Psoas muscle (tissue), 8 donors: ENCODE measurements around the gene GFRA1. TPM values are rescaled to one million over a fixed set of nuclear protein-coding genes. Genes with fewer than 3 reads are reported as not detected.

Source experiments
- ATAC-seq, 4 donors: fragments of 200-7000 bp; cut with Tn5 transposase; one replicate each; pipeline ENCODE4 v1.9.1; 2020; ENCODE audit warnings: moderate library complexity in 3 of 4, mild to moderate bottlenecking in 2 of 4
- DNase-seq, 2 donors: peaks; one replicate each; pipeline ENCODE4 v3.0.0-alpha.2; 2020
- H3K27ac ChIP-seq: fragments of 200-600 bp; one replicate; pipeline ENCODE4 v1.8.0; 2022
- H3K27me3 ChIP-seq, 3 donors: fragments of 200-600 bp in 1 of 3; one replicate each; pipeline versions ENCODE4 v1.6.1 to v1.8.0; 2013 to 2022; ENCODE audit warnings: low read length in 2 of 3, mild to moderate bottlenecking in 2 of 3, moderate library complexity in 1 of 3; ENCODE audit not compliant: insufficient read depth in 3 of 3
- H3K36me3 ChIP-seq, 2 donors: fragments of 200-600 bp in 1 of 2; one replicate each; pipeline versions ENCODE4 v1.6.1 to v1.8.0; 2013 to 2022; ENCODE audit warnings: low read depth in 1 of 2, mild to moderate bottlenecking in 1 of 2, moderate library complexity in 1 of 2; ENCODE audit not compliant: insufficient read depth in 1 of 2
- H3K4me1 ChIP-seq: fragments of 200-600 bp; one replicate; pipeline ENCODE4 v1.8.0; 2022
- H3K4me3 ChIP-seq: fragments of 200-600 bp; one replicate; pipeline ENCODE4 v1.8.0; 2022; ENCODE audit warnings: mild to moderate bottlenecking
- H3K9me3 ChIP-seq: fragments of 200-600 bp; one replicate; pipeline ENCODE4 v1.8.0; 2022
- WGBS, 3 donors: extraction: QIAGEN DNeasy Blood & Tissue Kit; methylation state at CpG; one replicate each; pipeline versions ENCODE4 v1.1.6 to v1.1.7; 2013; 5-methylcytosine and 5-hydroxymethylcytosine counted together
- intact Hi-C, 2 donors: fragments of 100-400 bp; cut with DNase I; formaldehyde crosslinking; loops; one replicate each; pipeline versions ENCODE4 v1.11.0 to v1.14.2; 2022
- polyA plus RNA-seq, 3 donors: library from polyadenylated mRNA; stranded (reverse); fragments of 200-250 nt; gene quantifications; one replicate each; pipeline ENCODE4 v1.2.3, GENCODE V29; 2013
- total RNA-seq, 4 donors: library from RNA; stranded (reverse); fragmentation: NEBNext Ultra II Directional in 2 of 4; extraction: Animal tissue kit (Norgen Biotek cat#: 25700) in 2 of 4; gene quantifications; one replicate each; pipeline versions ENCODE4 v1.2.1 to v1.2.4, GENCODE V29; 2021 to 2023
- TF ChIP-seq, protein P1 (sequence below): fragments of 200-600 bp; IDR thresholded peaks from one replicate; pipeline ENCODE4 v1.8.0; 2022; ENCODE audit warnings: antibody characterized with exemption
- donor health status: healthy with polysubstance abuse.
- donor health status: DM: no; HTN: no; CAD: no; lungs with moderate emphysema.
- donor health status: Bipolar disorder and iron deficiency.
- donor health status: healthy.
- donor health status: DM: yes; HTN: yes; CAD: no.
- donor health status: DM: no; HTN: no; CAD: no.
- donor health status: DM: no; HTN: no; CAD: no.
- donor health status: DM: yes; HTN: yes; CAD: no.

GFRA1 gene
- total and polyA plus RNA-seq, 7 donors: 4.6 to 12.1 (median 7.1) TPM

DNA sequence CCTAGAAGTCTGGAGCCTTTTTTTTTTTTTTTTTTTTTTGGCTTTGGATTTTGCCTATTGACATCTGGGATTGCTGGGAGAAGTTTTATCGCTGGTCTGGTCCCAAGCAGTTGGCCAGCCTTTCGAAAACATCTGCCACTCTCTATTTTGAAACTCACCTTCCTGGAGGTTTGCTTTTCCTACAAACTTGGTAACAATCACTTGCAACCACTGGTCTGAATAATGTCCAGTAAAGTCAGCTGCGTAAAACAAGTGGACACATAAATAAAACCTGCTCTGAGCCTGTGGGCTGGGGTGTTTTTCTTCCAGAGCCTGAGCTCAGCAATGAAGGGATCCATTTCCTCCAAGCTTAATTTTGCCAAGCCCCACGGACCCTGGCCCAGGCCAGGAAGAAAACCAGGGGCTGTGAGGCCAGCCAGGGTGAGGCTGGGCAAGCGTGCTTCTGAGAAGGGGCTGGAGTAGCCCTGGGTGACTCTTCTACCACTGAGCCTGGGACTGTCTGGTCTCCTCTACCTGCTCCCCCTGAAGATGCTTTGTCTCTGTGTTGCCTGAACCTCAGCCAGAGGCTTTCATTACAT is 202.2 kb downstream of the GFRA1 start:
- WGBS, 3 donors: 69 to 82% (median 72%) methylated on average over 5 of the region's 5 CpGs
- no peak overlapping the region for H3K4me3 ChIP-seq
- no peaks in the 10 kb centered on the region for H3K4me1 ChIP-seq
- intact Hi-C loops: no loop called here
- no peak overlapping the region for H3K27ac ChIP-seq
- no peaks in the 10 kb centered on the region for H3K36me3 ChIP-seq
- no peak for ATAC-seq
- TF ChIP-seq, protein P1, sequence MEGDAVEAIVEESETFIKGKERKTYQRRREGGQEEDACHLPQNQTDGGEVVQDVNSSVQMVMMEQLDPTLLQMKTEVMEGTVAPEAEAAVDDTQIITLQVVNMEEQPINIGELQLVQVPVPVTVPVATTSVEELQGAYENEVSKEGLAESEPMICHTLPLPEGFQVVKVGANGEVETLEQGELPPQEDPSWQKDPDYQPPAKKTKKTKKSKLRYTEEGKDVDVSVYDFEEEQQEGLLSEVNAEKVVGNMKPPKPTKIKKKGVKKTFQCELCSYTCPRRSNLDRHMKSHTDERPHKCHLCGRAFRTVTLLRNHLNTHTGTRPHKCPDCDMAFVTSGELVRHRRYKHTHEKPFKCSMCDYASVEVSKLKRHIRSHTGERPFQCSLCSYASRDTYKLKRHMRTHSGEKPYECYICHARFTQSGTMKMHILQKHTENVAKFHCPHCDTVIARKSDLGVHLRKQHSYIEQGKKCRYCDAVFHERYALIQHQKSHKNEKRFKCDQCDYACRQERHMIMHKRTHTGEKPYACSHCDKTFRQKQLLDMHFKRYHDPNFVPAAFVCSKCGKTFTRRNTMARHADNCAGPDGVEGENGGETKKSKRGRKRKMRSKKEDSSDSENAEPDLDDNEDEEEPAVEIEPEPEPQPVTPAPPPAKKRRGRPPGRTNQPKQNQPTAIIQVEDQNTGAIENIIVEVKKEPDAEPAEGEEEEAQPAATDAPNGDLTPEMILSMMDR: no peak
- H3K9me3 ChIP-seq: no peaks in the 10 kb centered on the region
- no peaks in the 10 kb centered on the region for H3K27me3 ChIP-seq
- no peak for DNase-seq

DNA sequence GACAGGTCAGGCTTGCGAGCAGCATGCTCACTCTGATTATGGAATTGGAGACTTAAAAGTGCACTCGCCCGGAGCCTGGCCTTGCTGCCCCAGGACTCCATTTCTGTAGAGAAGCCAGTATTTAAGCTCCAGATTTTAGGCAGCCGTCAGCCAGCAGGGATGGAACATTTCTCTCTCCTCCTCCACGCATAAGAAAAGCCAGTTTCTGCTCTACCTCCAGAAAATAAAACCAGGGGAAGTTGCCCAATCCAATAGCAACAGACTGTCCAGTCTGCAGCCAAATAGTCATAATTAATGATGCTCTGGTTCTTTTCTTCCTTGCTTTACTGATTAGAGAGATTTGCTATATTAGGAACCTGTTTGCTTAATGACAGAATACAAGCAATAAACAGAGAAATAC is 203.2 kb downstream of the GFRA1 start:
- TF ChIP-seq, protein P1: no peak
- Histone ChIP-seq H3K27ac (no peak overlapping the region), H3K27me3 (no peaks in the 10 kb centered on the region), H3K4me3 (no peak overlapping the region), H3K36me3 (no peaks in the 10 kb centered on the region), H3K4me1 (no peaks in the 10 kb centered on the region), H3K9me3 (no peaks in the 10 kb centered on the region)
- WGBS, 3 donors: 44 to 59% (median 49%) methylated on average over 5 of the region's 5 CpGs
- intact Hi-C loops: no loop called here
- ATAC-seq: no peak
- DNase-seq: no peak

DNA sequence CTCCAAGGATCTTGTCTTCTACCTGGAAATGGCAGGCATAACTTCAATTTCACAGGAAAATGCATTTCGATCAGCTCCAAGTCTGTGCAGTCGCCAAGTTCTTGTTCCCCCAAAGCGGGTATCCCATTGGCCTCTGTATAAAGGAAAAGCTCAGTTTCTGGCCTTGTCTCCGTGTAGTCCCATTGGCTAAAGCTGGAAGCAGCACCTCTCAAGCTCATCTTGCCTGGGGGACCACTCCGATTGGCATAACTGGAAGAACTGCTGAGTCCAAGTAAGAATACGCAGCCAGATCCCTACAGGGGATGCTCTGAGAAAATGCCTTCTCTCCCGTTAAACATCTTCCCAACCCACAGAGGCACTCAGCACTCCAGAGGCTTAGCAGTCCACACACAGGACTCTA is 205.2 kb downstream of the GFRA1 start:
- Histone ChIP-seq H3K27ac (no peak overlapping the region), H3K36me3 (no peaks in the 10 kb centered on the region), H3K9me3 (no peaks in the 10 kb centered on the region), H3K27me3 (no peaks in the 10 kb centered on the region), H3K4me1 (no peaks in the 10 kb centered on the region), H3K4me3 (no peak overlapping the region)
- ATAC-seq (no peak), DNase-seq (no peak)
- WGBS, 3 donors: 93 to 96% (median 96%) methylated on average over 7 of the region's 7 CpGs
- TF ChIP-seq, protein P1: no peak
- intact Hi-C loops: no loop called here

DNA sequence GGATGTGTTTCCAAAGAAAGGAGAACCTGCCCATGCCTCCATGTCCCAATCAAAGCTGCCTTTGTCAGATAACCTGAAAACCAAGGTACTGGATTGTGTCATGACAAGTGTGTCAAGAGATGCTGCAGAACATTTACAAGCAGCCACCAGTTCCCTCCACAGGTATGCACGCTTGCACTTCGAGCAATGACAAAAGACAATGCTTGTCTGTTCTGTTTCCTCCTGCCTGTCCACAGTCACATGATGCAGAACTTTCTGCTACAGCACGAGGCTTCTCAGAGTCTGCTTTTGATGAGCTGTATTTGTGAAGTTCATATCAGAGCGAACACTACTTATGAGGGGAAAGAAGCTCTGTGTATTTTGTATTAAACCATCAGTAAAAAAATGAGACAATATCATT is 209.9 kb downstream of the GFRA1 start:
- Histone ChIP-seq H3K4me1 (no peaks in the 10 kb centered on the region), H3K9me3 (no peaks in the 10 kb centered on the region), H3K36me3 (no peaks in the 10 kb centered on the region), H3K4me3 (no peak overlapping the region), H3K27me3 (no peaks in the 10 kb centered on the region), H3K27ac (no peak overlapping the region)
- DNase-seq (no peak), ATAC-seq (no peak)
- TF ChIP-seq, protein P1: no peak
- 87 to 88% (median 88%) methylated on average over 4 of the region's 4 CpGs for WGBS, 3 donors
- intact Hi-C loops: no loop called here

DNA sequence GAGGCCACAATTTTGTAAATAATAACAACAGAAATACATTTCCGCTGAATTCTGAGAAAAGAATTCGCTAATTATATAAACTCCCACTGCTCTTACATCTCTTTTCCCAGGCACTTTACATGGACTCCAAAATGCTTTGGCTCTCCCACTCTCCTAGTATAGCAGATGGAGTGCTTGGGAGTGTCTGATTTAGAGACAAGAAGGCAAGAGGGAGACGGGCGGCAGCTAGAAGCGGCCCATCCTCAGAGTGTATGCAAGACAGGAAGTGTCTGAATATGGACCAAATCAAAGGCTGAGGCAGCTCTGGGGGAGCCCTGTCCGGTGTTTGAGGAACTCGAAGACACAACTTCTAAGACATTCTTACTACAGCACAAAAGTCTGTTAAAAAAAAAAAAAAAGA is 212.1 kb downstream of the GFRA1 start:
- Histone ChIP-seq H3K9me3 (no peaks in the 10 kb centered on the region), H3K4me3 (no peak overlapping the region), H3K27ac (no peak overlapping the region), H3K36me3 (no peaks in the 10 kb centered on the region), H3K27me3 (peaks cover 0 to 3% (median 0%) of the 10 kb centered on the region in 3 donors), H3K4me1 (no peaks in the 10 kb centered on the region)
- DNase-seq (no peak), ATAC-seq (no peak)
- intact Hi-C loops: no loop called here
- 77 to 84% (median 80%) methylated on average over 7 of the region's 7 CpGs for WGBS, 3 donors
- TF ChIP-seq, protein P1: no peak
